VCaP (cell line): ENCODE results near the gene EXOC6.
"Not testable (repeated sequence)": the region's sequence is repeated elsewhere in the genome, so short reads cannot be mapped to it uniquely, and the experiment has no call there.

Experiments
- H3K27ac ChIP-seq: fragments of 450-650 bp; 2 replicates; pipeline ENCODE4 v1.5.1; 2017
- TF ChIP-seq, protein P1 (sequence below): fragments of 450-650 bp; conservative IDR thresholded peaks from 2 replicates; pipeline ENCODE4 v1.5.1; 2017; ENCODE audit warnings: mild to moderate bottlenecking, moderate library complexity

EXOC6 gene

DNA sequence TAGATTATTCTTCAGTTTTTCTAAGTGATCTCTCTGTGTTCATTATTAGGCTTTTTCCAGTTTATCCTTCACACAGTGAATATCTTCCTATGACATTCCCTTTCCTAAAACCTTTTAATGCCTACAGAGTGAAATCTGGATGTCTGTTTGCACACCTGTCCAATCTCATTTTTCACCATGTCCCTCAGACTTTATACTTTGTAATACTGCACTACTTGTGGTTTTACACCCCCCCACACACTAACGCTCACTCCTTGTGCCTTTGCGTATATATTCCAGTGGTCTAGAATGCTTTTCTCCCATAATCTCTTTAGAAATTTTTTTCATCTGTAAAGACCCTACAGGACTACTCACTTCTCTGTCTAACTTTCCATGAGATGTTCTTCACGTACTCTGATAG lies 98.2 kb downstream of the EXOC6 start:
- TF ChIP-seq, protein P1, sequence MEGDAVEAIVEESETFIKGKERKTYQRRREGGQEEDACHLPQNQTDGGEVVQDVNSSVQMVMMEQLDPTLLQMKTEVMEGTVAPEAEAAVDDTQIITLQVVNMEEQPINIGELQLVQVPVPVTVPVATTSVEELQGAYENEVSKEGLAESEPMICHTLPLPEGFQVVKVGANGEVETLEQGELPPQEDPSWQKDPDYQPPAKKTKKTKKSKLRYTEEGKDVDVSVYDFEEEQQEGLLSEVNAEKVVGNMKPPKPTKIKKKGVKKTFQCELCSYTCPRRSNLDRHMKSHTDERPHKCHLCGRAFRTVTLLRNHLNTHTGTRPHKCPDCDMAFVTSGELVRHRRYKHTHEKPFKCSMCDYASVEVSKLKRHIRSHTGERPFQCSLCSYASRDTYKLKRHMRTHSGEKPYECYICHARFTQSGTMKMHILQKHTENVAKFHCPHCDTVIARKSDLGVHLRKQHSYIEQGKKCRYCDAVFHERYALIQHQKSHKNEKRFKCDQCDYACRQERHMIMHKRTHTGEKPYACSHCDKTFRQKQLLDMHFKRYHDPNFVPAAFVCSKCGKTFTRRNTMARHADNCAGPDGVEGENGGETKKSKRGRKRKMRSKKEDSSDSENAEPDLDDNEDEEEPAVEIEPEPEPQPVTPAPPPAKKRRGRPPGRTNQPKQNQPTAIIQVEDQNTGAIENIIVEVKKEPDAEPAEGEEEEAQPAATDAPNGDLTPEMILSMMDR = no peak
- H3K27ac ChIP-seq = no peak overlapping the region

DNA sequence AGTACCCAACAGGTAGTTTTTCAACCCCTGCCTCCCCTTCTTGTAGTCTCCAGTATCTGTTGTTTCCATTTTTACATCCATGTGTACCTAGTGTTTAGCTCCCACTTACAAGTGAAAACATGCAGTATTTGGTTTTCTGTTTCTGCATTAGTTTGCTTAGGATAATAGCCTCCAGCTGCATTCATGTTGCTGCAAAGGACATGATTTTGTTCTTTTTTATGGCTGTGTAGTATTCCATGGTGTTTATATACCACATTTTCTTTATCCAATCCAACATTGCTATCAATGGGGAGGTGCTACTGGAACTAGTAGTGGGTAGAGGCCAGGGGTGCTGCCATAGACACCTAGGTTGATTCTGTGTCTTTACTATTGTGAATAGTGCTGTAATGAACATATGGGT lies 104.3 kb downstream of the EXOC6 start:
- not testable (repeated sequence) for H3K27ac ChIP-seq

DNA sequence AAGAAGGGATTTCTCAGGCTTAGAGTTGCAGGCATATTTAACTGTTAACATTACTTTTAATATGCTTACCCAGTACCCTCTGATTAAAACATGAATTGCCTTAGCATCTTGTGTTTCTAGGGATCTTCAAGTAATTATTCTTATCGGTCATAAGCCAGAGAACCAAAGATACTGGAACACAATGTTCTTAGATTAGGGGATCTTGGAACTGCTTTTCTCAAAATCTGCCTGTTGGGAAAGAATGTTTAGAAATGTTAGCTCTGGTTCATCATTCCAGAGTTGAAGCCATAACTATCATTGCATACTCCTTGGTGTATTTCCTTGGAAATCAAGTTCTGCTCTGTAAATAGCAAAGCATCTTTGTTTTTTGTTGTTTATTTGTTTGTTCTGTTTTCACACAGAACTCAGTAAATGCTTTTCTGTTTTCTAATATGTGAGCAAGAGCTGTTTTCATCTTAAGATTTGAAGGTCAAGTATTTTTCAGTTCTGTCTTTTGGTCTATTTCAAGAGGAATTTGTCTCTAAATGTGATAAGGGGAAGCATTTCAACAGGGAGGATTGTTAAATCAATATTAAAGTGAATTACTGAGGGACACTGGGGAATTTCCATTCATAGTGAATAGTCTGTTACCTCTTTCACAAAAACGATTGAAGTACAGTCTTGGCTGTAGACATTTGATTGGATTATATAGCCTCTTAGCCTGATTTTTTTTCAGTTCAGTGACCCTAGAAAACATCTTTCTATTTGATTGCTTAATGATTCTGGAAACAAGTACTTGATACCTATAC lies 109.1 kb downstream of the EXOC6 start:
- TF ChIP-seq, protein P1 = no peak
- no peak overlapping the region for H3K27ac ChIP-seq

DNA sequence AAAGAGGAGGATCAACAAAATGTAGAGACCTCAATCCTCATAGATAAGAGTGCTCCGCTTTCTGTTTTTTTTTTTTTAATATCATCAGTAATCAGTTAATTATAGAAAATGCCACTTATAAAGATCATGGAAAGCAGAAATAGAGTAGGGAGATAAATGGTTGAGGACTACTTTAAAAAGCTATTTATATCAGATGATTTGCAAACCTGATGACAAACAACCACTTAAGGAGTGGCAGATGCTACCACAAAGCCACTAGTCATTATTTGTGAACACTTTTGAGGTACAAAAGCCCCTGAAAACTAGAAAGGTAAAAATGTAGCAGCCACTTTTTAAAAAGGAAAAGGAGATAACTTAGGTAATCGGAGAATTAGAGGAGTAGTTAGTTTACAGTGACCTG lies 113.3 kb downstream of the EXOC6 start:
- TF ChIP-seq, protein P1 = no peak
- peak overlapping the region; percentile 42 for H3K27ac ChIP-seq

DNA sequence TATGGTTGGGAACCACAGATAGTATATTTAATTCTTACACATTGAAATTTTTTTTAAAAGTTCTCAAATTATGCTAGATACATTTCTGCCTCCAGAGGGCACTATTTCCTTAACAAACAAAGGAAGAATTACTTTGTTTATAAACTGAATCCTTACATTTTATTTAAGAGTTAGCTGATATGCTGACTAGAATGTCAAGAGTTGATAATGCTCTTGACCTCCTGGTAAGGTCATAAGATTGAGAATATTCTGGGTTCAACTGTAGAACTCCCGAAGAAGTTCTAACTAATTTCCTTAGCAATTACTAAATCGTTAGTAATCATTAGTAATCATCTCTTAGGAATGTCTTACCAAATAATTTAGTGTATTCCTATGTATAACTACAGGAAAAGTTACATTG lies 117.0 kb downstream of the EXOC6 start:
- TF ChIP-seq, protein P1 = peak; percentile 75
- no peak overlapping the region for H3K27ac ChIP-seq

DNA sequence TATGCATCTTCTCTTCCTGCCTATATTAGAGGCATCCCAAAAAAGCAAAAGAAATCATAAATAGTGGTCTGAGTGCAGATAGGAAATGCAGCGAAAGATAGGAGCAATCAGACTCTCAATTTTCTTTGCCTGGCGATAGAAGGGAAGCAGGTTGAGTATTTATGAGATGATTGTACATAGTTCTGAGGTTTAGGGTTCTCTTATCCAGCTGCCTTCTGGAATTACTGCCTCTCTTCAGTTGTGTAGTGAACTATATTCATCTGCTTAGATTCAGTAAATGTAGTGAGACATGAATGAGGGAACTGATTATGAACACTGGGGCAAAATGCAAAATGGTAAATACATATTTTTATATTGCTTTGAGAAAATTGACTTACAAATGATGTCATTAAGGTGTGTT lies 119.3 kb downstream of the EXOC6 start:
- TF ChIP-seq, protein P1 = no peak
- H3K27ac ChIP-seq = no peak overlapping the region

DNA sequence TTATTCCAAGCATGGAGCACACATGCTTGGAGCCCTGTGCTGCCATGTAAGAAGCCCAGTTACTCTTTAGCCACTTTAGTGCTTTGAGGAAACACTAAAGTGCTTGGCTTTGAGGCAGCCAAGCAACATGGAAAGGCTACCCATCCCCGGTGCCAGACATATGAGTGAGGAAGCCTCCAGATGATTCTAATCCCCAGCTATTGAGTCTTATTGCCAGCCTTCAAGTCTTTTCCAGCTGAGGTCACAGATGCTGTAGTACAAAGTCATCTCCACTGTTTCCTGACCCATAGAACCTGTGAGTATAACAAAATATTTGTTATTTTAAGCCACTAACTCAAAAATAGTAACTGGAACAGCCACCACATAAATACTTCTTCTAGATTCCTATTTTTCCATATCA lies 120.8 kb downstream of the EXOC6 start:
- TF ChIP-seq, protein P1 = no peak
- no peak overlapping the region for H3K27ac ChIP-seq

DNA sequence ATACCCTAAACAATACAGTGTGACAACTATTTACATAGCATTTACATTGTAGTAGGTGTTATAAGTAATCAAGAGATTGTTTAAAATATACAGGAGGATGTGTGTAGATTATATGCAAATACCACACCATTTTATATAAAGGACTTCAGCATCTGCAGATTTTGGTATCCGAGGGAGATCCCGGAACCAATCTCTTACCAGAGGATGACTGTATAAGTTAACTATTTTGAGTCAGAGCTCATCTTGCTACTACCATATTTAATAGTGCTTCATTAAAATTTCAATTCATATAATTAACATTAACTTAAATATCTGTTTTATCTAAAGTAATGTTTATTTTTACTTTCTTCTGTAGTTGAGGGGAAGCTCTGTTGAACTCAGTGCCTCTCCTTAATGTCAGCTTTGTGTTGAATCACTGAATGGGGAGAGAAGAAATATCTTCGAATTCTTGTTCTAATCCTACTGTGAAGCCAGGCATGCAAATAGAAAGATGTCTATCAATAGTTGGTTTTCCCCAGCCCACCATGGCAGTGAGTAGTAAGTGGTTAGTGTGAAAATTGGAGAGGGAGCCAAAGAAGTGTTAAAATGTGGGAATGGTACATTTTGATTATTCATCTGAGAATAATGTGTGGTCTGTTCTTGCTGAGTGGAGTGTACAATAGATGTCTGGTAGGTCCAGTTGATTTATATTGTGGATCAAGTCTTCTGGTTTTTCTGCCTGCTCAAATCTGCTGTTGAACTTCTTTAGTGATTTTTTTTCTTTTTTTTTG lies 122.2 kb downstream of the EXOC6 start:
- no peak overlapping the region for H3K27ac ChIP-seq

More for the DNA sequence above, 122.2 kb downstream of the EXOC6 start:
- TF ChIP-seq, protein P1 = no peak
